ENCODE results near the gene RPUSD4. TPM values are rescaled to one million over a fixed set of nuclear protein-coding genes. Genes with fewer than 3 reads are reported as not detected.

The RPUSD4 gene
- total RNA-seq, 2 experiments from 2014 or later: 29.1 to 36.2 TPM

DNA sequence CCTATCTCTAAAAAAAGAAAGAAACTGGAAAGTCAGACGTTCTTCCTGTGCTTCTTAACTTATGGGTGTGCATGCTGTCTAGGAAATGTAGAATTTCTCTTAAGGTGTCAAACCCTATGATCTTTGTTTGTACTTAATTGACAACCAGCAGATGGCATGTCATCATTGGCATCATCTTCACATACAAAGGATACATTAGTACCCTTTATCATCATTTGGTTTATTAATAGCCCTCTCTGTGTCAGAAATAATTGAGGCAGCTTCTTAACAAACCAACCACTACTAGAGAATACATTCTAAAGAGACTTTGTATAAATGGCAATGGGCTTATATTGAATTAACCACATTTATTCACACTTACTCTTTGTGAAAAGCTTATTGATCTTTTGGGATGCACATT is 43.4 kb upstream of the RPUSD4 start:
- Histone ChIP-seq H3K36me3 (ENCODE audit: insufficient read depth, low read length) (peaks cover 67% of the 10 kb centered on the region), H3K9me2 (ENCODE audit: insufficient read depth, low read length) (no peaks in the 10 kb centered on the region), H3K4me2 (ENCODE audit: low read length) (no peak overlapping the region), H3K79me2 (ENCODE audit: insufficient read depth, low read depth, low read length) (no peaks in the 10 kb centered on the region), H3K9me3 (ENCODE audit: low read length) (no peaks in the 10 kb centered on the region), H4K20me1 (ENCODE audit: insufficient read depth, low read length) (no peaks in the 10 kb centered on the region), H3K27ac (ENCODE audit: low read depth, low read length, poor library complexity, severe bottlenecking) (no peak overlapping the region), H2AFZ (ENCODE audit: low read length) (no peak overlapping the region), H3K4me1 (ENCODE audit: insufficient read depth, low read length, poor library complexity, severe bottlenecking) (no peaks in the 10 kb centered on the region), H3K4me3 (ENCODE audit: low read depth, low read length, poor library complexity, severe bottlenecking) (no peak overlapping the region)
- intact Hi-C loops (cut with micrococcal nuclease; ENCODE audit: unreplicated experiment): no loop called here
- TF ChIP-seq, protein P1, sequence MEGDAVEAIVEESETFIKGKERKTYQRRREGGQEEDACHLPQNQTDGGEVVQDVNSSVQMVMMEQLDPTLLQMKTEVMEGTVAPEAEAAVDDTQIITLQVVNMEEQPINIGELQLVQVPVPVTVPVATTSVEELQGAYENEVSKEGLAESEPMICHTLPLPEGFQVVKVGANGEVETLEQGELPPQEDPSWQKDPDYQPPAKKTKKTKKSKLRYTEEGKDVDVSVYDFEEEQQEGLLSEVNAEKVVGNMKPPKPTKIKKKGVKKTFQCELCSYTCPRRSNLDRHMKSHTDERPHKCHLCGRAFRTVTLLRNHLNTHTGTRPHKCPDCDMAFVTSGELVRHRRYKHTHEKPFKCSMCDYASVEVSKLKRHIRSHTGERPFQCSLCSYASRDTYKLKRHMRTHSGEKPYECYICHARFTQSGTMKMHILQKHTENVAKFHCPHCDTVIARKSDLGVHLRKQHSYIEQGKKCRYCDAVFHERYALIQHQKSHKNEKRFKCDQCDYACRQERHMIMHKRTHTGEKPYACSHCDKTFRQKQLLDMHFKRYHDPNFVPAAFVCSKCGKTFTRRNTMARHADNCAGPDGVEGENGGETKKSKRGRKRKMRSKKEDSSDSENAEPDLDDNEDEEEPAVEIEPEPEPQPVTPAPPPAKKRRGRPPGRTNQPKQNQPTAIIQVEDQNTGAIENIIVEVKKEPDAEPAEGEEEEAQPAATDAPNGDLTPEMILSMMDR (conservative IDR thresholded peaks at IDR 0.05; ENCODE audit: low read length): no peak
- TF ChIP-seq EZH2phosphoT487 (IDR thresholded peaks at IDR 0.05; ENCODE audit: borderline replicate concordance, low read depth, low read length): no peak
- POLR2A ChIA-PET: interaction anchor here (0.5 to 0.9 kb wide), 3 partner anchors 36 to 80 kb away, joined by 3 read pairs; no protein-coding TSS in a partner anchor
- BruUV-seq (replicated peaks): no TSS peak
- CTCF ChIA-PET (ENCODE audit: unreplicated experiment): no interaction called here
- no peak for DNase-seq (ENCODE audit: low spot score)

DNA sequence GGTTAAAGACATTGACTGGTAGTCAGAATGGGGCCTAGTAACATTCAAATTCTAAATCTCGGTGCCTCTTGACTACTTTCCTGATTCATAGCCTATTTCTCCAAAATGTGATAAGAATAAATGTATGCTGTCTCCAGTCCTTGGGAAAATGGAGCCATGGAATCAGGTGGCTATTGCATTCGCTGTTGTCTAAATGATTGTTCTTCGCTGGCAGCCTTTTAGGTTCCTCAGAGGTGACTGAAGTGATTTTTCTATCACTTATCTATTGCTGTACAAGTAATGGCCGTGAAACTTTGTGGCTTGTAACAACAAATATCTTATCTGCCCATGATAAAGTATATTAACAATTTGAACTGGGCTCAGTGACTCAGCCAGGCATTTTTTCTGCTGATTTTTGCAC is 41.8 kb upstream of the RPUSD4 start:
- Histone ChIP-seq H4K20me1 (ENCODE audit: insufficient read depth, low read length) (no peaks in the 10 kb centered on the region), H3K27ac (ENCODE audit: low read depth, low read length, poor library complexity, severe bottlenecking) (no peak overlapping the region), H3K4me1 (ENCODE audit: insufficient read depth, low read length, poor library complexity, severe bottlenecking) (no peaks in the 10 kb centered on the region), H3K36me3 (ENCODE audit: insufficient read depth, low read length) (peaks cover 66% of the 10 kb centered on the region), H3K9me3 (ENCODE audit: low read length) (no peaks in the 10 kb centered on the region), H3K4me2 (ENCODE audit: low read length) (no peak overlapping the region), H3K4me3 (ENCODE audit: low read depth, low read length, poor library complexity, severe bottlenecking) (no peak overlapping the region), H3K79me2 (ENCODE audit: insufficient read depth, low read depth, low read length) (no peaks in the 10 kb centered on the region), H3K9me2 (ENCODE audit: insufficient read depth, low read length) (no peaks in the 10 kb centered on the region), H2AFZ (ENCODE audit: low read length) (no peak overlapping the region)
- ChIA-PET CTCF (ENCODE audit: unreplicated experiment) (no interaction called here), POLR2A (interaction anchor here (0.9 to 1.8 kb wide), 2 partner anchors 9 to 41 kb away, joined by 3 to 6 read pairs; partner anchors contain the start of gene FAM118B)
- no peak for TF ChIP-seq EZH2phosphoT487 (IDR thresholded peaks at IDR 0.05; ENCODE audit: borderline replicate concordance, low read depth, low read length)
- TF ChIP-seq, protein P1 (conservative IDR thresholded peaks at IDR 0.05; ENCODE audit: low read length): no peak
- intact Hi-C loops (cut with micrococcal nuclease; ENCODE audit: unreplicated experiment): no loop called here
- no TSS peak for BruUV-seq (replicated peaks)
- DNase-seq (ENCODE audit: low spot score): no peak

DNA sequence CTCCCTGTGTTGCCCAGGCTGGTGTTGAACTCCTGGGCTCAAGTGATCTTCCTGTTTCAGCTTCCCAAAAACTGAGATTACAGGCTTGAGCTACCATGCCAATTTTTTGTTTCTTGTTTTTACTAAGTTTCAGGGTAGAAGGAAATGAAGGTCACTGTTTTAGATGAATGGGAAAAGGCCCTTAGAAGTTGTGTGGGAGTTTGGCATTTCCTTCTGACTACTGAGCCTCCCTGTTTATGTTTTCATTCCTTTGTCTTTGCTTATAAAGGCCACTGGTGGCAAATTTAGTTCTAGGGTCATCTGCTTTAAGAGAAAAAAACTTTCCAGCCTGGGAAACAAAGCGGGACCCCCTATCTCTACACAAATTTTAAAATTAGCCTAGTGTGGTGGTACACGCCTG is 35.2 kb upstream of the RPUSD4 start:
- Histone ChIP-seq H3K9me3 (ENCODE audit: low read length) (no peaks in the 10 kb centered on the region), H3K4me1 (ENCODE audit: insufficient read depth, low read length, poor library complexity, severe bottlenecking) (no peaks in the 10 kb centered on the region), H4K20me1 (ENCODE audit: insufficient read depth, low read length) (no peaks in the 10 kb centered on the region), H3K79me2 (ENCODE audit: insufficient read depth, low read depth, low read length) (no peaks in the 10 kb centered on the region), H3K4me2 (ENCODE audit: low read length) (no peak overlapping the region), H3K27ac (ENCODE audit: low read depth, low read length, poor library complexity, severe bottlenecking) (no peak overlapping the region), H2AFZ (ENCODE audit: low read length) (no peak overlapping the region), H3K4me3 (ENCODE audit: low read depth, low read length, poor library complexity, severe bottlenecking) (no peak overlapping the region), H3K9me2 (ENCODE audit: insufficient read depth, low read length) (no peaks in the 10 kb centered on the region), H3K36me3 (ENCODE audit: insufficient read depth, low read length) (peaks cover 37% of the 10 kb centered on the region)
- POLR2A ChIA-PET: interaction anchor here (0.6 kb wide), 1 partner anchor 16 kb away, joined by 3 read pairs; no protein-coding TSS in a partner anchor
- CTCF ChIA-PET (ENCODE audit: unreplicated experiment): no interaction called here
- no peak for DNase-seq (ENCODE audit: low spot score)
- BruUV-seq (replicated peaks): no TSS peak
- no peak for TF ChIP-seq EZH2phosphoT487 (IDR thresholded peaks at IDR 0.05; ENCODE audit: borderline replicate concordance, low read depth, low read length)
- TF ChIP-seq, protein P1 (conservative IDR thresholded peaks at IDR 0.05; ENCODE audit: low read length): no peak
- intact Hi-C loops (cut with micrococcal nuclease; ENCODE audit: unreplicated experiment): no loop called here
